Epithelial cell of proximal tubule (primary cell): ENCODE data around the gene STARD10. TPM values are rescaled to one million over a fixed set of nuclear protein-coding genes. Genes with fewer than 3 reads are reported as not detected.

Source experiments
- DNase-seq: peaks from one replicate; pipeline ENCODE4 v3.0.0-alpha.2; 2011; ENCODE audit warnings: low read depth
- H3K4me3 ChIP-seq: 2 replicates; pipeline ENCODE4 v1.5.1; 2011; ENCODE audit warnings: low read depth, mild to moderate bottlenecking, low read length
- CTCF ChIP-seq: conservative IDR thresholded peaks from 2 replicates; pipeline ENCODE4 v1.5.1; 2012; ENCODE audit warnings: low read depth, mild to moderate bottlenecking, low read length
- total RNA-seq: library from RNA; depleted of rRNA; stranded (reverse); fragments of >200 nt; gene quantifications from 2 replicates; pipeline ENCODE4 v1.2.3, GENCODE V29; 2015

The STARD10 gene
- total RNA-seq, 1 donor from 2014 or later: 54.8 TPM

GRCh38 chr11:72777755-72778278 is 16.0 kb downstream of the STARD10 start:
- H3K4me3 ChIP-seq: no peak overlapping the region
- no peak for TF ChIP-seq CTCF
- DNase-seq: no peak

- TF ChIP-seq CTCF: no peak
- DNase-seq: no peak
- H3K4me3 ChIP-seq: no peak overlapping the region
These were observed 16.7 kb downstream of the STARD10 start for GRCh38 chr11:72776844-72777754.

GRCh38 chr11:72776117-72776843 is 17.6 kb downstream of the STARD10 start:
- TF ChIP-seq CTCF: no peak
- no peak for DNase-seq
- H3K4me3 ChIP-seq: no peak overlapping the region

- H3K4me3 ChIP-seq: no peak overlapping the region
- no peak for TF ChIP-seq CTCF
- DNase-seq: no peak
These were observed 18.3 kb downstream of the STARD10 start for GRCh38 chr11:72775288-72776110.

- TF ChIP-seq CTCF: no peak
- DNase-seq: no peak
- no peak overlapping the region for H3K4me3 ChIP-seq
These were observed 19.3 kb downstream of the STARD10 start for GRCh38 chr11:72774499-72774898.

GRCh38 chr11:72773696-72774095 is 20.2 kb downstream of the STARD10 start:
- no peak for TF ChIP-seq CTCF
- no peak for DNase-seq
- no peak overlapping the region for H3K4me3 ChIP-seq
